H1 (cell line): Measurements from ENCODE around the gene PDPK1. TPM values are rescaled to one million over a fixed set of nuclear protein-coding genes. Genes with fewer than 3 reads are reported as not detected.
"Not testable (repeated sequence)": the region's sequence is repeated elsewhere in the genome, so short reads cannot be mapped to it uniquely, and the experiment has no call there.

Experiments used
- CTCF ChIA-PET: fragments of 300-600 bp; sonication (Branson Sonifier 250); formaldehyde crosslinking; loops from one replicate; lab custom pipeline; 2021; ENCODE audit not compliant: partially characterized antibody; lab: Charles Lee
- POLR2A ChIA-PET: fragments of 300-600 bp; sonication (Branson Sonifier 250); formaldehyde crosslinking; loops from one replicate; lab custom pipeline; 2021; ENCODE audit warnings: inconsistent platforms; ENCODE audit not compliant: partially characterized antibody; lab: Charles Lee
- DNase-seq, 2 experiments: peaks; one replicate each; pipeline versions ENCODE4 v3.0.0 to v3.0.0-alpha.2; 2010 to 2022; ENCODE audit warnings: low spot score in 2 of 2, low read depth in 1 of 2, mixed read lengths in 1 of 2
- FAIRE-seq: peaks from 2 replicates; lab custom pipeline; 2011; peaks lifted over from hg19 to GRCh38; lab: Jason Lieb, UNC
- H2AFZ ChIP-seq: 2 replicates; pipeline ENCODE4 v1.8.1; 2012; ENCODE audit warnings: low read length, inconsistent platforms
- H2AK5ac ChIP-seq: 2 replicates; pipeline ENCODE4 v1.6.1; 2013; ENCODE audit warnings: low read depth, low read length
- H2BK120ac ChIP-seq: replicated peaks from 2 replicates; pipeline ENCODE3; 2013; ENCODE audit warnings: low read depth, low read length, inconsistent platforms
- H2BK12ac ChIP-seq: 2 replicates; pipeline ENCODE4 v1.6.1; 2013; ENCODE audit warnings: low read depth, low read length
- H2BK15ac ChIP-seq: 2 replicates; pipeline ENCODE4 v1.6.1; 2013; ENCODE audit warnings: low read length
- H2BK20ac ChIP-seq: 2 replicates; pipeline ENCODE4 v1.6.1; 2013; ENCODE audit warnings: low read length
- H2BK5ac ChIP-seq: 2 replicates; pipeline ENCODE4 v1.6.1; 2013; ENCODE audit warnings: low read depth, low read length
- H3K14ac ChIP-seq: 2 replicates; pipeline ENCODE4 v1.6.1; 2013; ENCODE audit warnings: inconsistent platforms; ENCODE audit not compliant: insufficient read length
- H3K18ac ChIP-seq: 2 replicates; pipeline ENCODE4 v1.6.1; 2013; ENCODE audit warnings: low read length; ENCODE audit errors: extremely low read depth
- H3K23ac ChIP-seq: 2 replicates; pipeline ENCODE4 v1.6.1; 2013; ENCODE audit warnings: inconsistent platforms; ENCODE audit not compliant: insufficient read length
- H3K23me2 ChIP-seq: 2 replicates; pipeline ENCODE4 v1.6.1; 2013; ENCODE audit warnings: low read depth, low read length
- H3K27ac ChIP-seq: 2 replicates; pipeline ENCODE4 v1.6.1; 2011; ENCODE audit warnings: low read depth, low read length, inconsistent platforms
- H3K27me3 ChIP-seq, 4 experiments: replicated peaks in 1 of 4; 1 replicate in 1 of 4; 2 replicates in 3 of 4; pipeline versions ENCODE4 v1.6.1 to v1.8.1; 2011 to 2013; ENCODE audit warnings: low read length in 3 of 4, mild to moderate bottlenecking in 3 of 4, inconsistent platforms in 2 of 4, mixed read lengths in 2 of 4, moderate library complexity in 1 of 4; ENCODE audit not compliant: control insufficient read depth in 3 of 4, insufficient read depth in 3 of 4; ENCODE audit errors: extremely low read depth in 1 of 4
- H3K36me3 ChIP-seq, 4 experiments: 2 replicates each; pipeline versions ENCODE4 v1.6.1 to v1.8.1; 2011 to 2013; ENCODE audit warnings: mild to moderate bottlenecking in 4 of 4, low read length in 3 of 4, moderate library complexity in 2 of 4, control low read depth in 1 of 4, inconsistent platforms in 1 of 4; ENCODE audit not compliant: insufficient read depth in 4 of 4, control insufficient read depth in 2 of 4
- H3K4ac ChIP-seq: replicated peaks from 2 replicates; pipeline ENCODE3; 2013; ENCODE audit warnings: low read length, low read depth, mixed read lengths, inconsistent platforms; ENCODE audit not compliant: insufficient read length
- H3K4me1 ChIP-seq, 4 experiments: replicated peaks in 1 of 4; 1 replicate in 1 of 4; 2 replicates in 3 of 4; pipeline versions ENCODE4 v1.6.1 to v1.8.1; 2011 to 2013; ENCODE audit warnings: low read length in 3 of 4, inconsistent platforms in 2 of 4, mixed read lengths in 1 of 4; ENCODE audit not compliant: insufficient read depth in 4 of 4, control insufficient read depth in 3 of 4
- H3K4me2 ChIP-seq, 2 experiments: 2 replicates each; pipeline versions ENCODE4 v1.6.1 to v1.8.1; 2011 to 2013; ENCODE audit warnings: low read depth in 2 of 2, low read length in 2 of 2, control low read depth in 1 of 2, inconsistent platforms in 1 of 2, mild to moderate bottlenecking in 1 of 2; ENCODE audit not compliant: insufficient read depth in 1 of 2
- H3K4me3 ChIP-seq, 4 experiments: fragments of 200-600, 300-600 bp in 1 of 4; sonication (generic), shearing (Covaris generic), sonication (Bioruptor Twin) in 1 of 4; 2 replicates each; pipeline versions ENCODE4 v1.5.1 to v1.8.1; 2011 to 2016; ENCODE audit warnings: low read length in 4 of 4, low read depth in 3 of 4, control low read depth in 2 of 4, inconsistent platforms in 2 of 4, mild to moderate bottlenecking in 2 of 4, mixed read lengths in 1 of 4, moderate library complexity in 1 of 4; ENCODE audit not compliant: insufficient read depth in 2 of 4; ENCODE audit errors: extremely low read depth in 1 of 4
- H3K56ac ChIP-seq: replicated peaks from 2 replicates; pipeline ENCODE3; 2013; ENCODE audit warnings: low read depth, mild to moderate bottlenecking, mixed read lengths, low read length, inconsistent platforms; ENCODE audit not compliant: insufficient read length
- H3K79me1 ChIP-seq: 2 replicates; pipeline ENCODE4 v1.6.1; 2013; ENCODE audit warnings: low read depth, low read length, control low read depth
- H3K79me2 ChIP-seq, 2 experiments: 2 replicates each; pipeline versions ENCODE4 v1.6.1 to v1.8.1; 2012 to 2013; ENCODE audit warnings: low read length in 2 of 2, mild to moderate bottlenecking in 2 of 2, inconsistent platforms in 1 of 2; ENCODE audit not compliant: insufficient read depth in 2 of 2, control insufficient read depth in 1 of 2
- H3K9ac ChIP-seq, 4 experiments: replicated peaks in 1 of 4; 1 replicate in 1 of 4; 2 replicates in 3 of 4; pipeline versions ENCODE4 v1.6.1 to v1.8.1; 2011 to 2013; ENCODE audit warnings: low read depth in 3 of 4, low read length in 3 of 4, control low read depth in 2 of 4, mild to moderate bottlenecking in 2 of 4, moderate library complexity in 2 of 4, inconsistent platforms in 1 of 4; ENCODE audit errors: extremely low read depth in 1 of 4
- H3K9me3 ChIP-seq, 2 experiments: 2 replicates each; pipeline versions ENCODE4 v1.6.1 to v1.8.1; 2012 to 2013; ENCODE audit warnings: mild to moderate bottlenecking in 2 of 2, moderate library complexity in 2 of 2, control low read depth in 1 of 2, inconsistent platforms in 1 of 2, low read depth in 1 of 2, low read length in 1 of 2, mixed read lengths in 1 of 2; ENCODE audit not compliant: insufficient read depth in 2 of 2
- H4K20me1 ChIP-seq, 2 experiments: replicated peaks in 1 of 2; 2 replicates each; pipeline versions ENCODE3 to v1.8.1; 2011 to 2013; ENCODE audit warnings: inconsistent platforms in 2 of 2, low read length in 2 of 2, mild to moderate bottlenecking in 1 of 2; ENCODE audit not compliant: insufficient read depth in 2 of 2, control insufficient read depth in 1 of 2
- H4K5ac ChIP-seq: 2 replicates; pipeline ENCODE4 v1.6.1; 2013; ENCODE audit warnings: low read length, low read depth, mixed read lengths, inconsistent platforms; ENCODE audit not compliant: insufficient read length
- H4K8ac ChIP-seq: 2 replicates; pipeline ENCODE4 v1.8.0; 2013; ENCODE audit warnings: mild to moderate bottlenecking, moderate library complexity, low read length, inconsistent platforms; ENCODE audit not compliant: insufficient read depth; ENCODE audit errors: extremely low read depth
- H4K91ac ChIP-seq: replicated peaks from 2 replicates; pipeline ENCODE3; 2013; ENCODE audit warnings: low read length, mixed read lengths, inconsistent platforms; ENCODE audit not compliant: insufficient read length
- WGBS, 2 experiments: shearing (Covaris generic) in 1 of 2; methylation state at CpG; one replicate each; pipeline versions ENCODE4 v1.1.6 to v1.1.7; 2013 to 2015; ENCODE audit warnings: low lambda C conversion rate in 2 of 2, mixed read lengths in 2 of 2, inconsistent platforms in 1 of 2, low coverage in 1 of 2, missing lambda C conversion rate in 1 of 2; ENCODE audit not compliant: insufficient replicate concordance in 2 of 2, insufficient coverage in 1 of 2, insufficient read length in 1 of 2; ENCODE audit errors: extremely low coverage in 1 of 2, missing lambda C conversion rate in 1 of 2; 5-methylcytosine and 5-hydroxymethylcytosine counted together
- polyA plus RNA-seq, 7 experiments: library from polyadenylated mRNA; depleted of rRNA in 3 of 7; stranded (reverse) in 5 of 7; unstranded in 2 of 7; fragments of >200 nt in 5 of 7; fragments of 200-250 nt in 2 of 7; gene quantifications; 1 replicate in 5 of 7; 2 replicates in 1 of 7; 4 replicates in 1 of 7; pipeline versions ENCODE4 v1.2.1 to v1.2.3, GENCODE V29; 2011 to 2013; ENCODE audit warnings: missing spikeins in 2 of 7, mixed read lengths in 2 of 7
- total RNA-seq: library from RNA; stranded (reverse); fragmentation: NEBNext Ultra II Directional; extraction: Animal tissue kit (Norgen Biotek cat#: 25700); gene quantifications from 2 replicates; pipeline ENCODE4 v1.2.1, GENCODE V29; 2021

PDPK1 gene
- total and polyA plus RNA-seq, 2 of the 8 experiments (the other 6 are each of a cell fraction or from before 2014, with no cell fraction given): 17.1 to 27.8 TPM

DNA sequence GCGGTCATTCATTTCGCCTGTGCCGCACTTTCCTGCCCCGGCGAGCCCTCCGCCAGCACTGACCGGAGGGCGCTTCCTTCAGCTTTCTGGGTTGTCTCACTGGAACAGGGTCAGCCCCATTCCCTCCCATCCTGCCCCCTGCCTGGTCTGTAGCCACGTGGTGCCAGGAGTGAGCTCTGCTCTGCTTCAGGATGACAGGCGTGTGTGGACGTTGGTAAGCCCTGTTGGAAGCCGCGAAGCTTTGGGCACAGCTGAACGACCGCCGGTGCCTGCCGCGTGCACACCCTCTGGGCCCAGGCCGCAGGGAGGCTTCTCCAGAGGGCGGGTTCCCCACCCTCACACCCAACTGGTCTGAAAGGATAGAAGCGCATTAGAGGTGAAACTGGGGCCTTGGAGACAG, 43.0 kb downstream of the PDPK1 start:
- H3K18ac ChIP-seq, H3K79me2 ChIP-seq, H4K20me1 ChIP-seq, H3K4ac ChIP-seq, H3K23ac ChIP-seq, H2AFZ ChIP-seq, POLR2A ChIA-PET, FAIRE-seq, H3K14ac ChIP-seq, H3K79me1 ChIP-seq, H2BK20ac ChIP-seq, H3K27ac ChIP-seq, H3K27me3 ChIP-seq, DNase-seq, CTCF ChIA-PET, H4K5ac ChIP-seq, H3K4me1 ChIP-seq, H3K4me3 ChIP-seq, H3K23me2 ChIP-seq, H4K8ac ChIP-seq, H2BK120ac ChIP-seq, H3K4me2 ChIP-seq, H4K91ac ChIP-seq, H2BK12ac ChIP-seq, H3K36me3 ChIP-seq, H3K56ac ChIP-seq, H2AK5ac ChIP-seq, H2BK5ac ChIP-seq, H3K9ac ChIP-seq, H2BK15ac ChIP-seq: not testable (repeated sequence)
- H3K9me3 ChIP-seq: peaks cover 0 to 11% of the 10 kb centered on the region in 2 experiments; a peak in 1 of 4 replicates
- no CpG with 5 or more reads among the region's 21 CpGs for WGBS, 2 experiments
